Epithelial cell of proximal tubule (primary cell): ENCODE measurements around the gene ARL8B. TPM values are rescaled to one million over a fixed set of nuclear protein-coding genes. Genes with fewer than 3 reads are reported as not detected.
"Not testable (repeated sequence)": the region's sequence is repeated elsewhere in the genome, so short reads cannot be mapped to it uniquely, and the experiment has no call there.

Experiments
- DNase-seq: peaks from one replicate; pipeline ENCODE4 v3.0.0-alpha.2; 2011; ENCODE audit warnings: low read depth
- H3K4me3 ChIP-seq: 2 replicates; pipeline ENCODE4 v1.5.1; 2011; ENCODE audit warnings: low read depth, mild to moderate bottlenecking, low read length
- total RNA-seq: library from RNA; depleted of rRNA; stranded (reverse); fragments of >200 nt; gene quantifications from 2 replicates; pipeline ENCODE4 v1.2.3, GENCODE V29; 2015
- TF ChIP-seq, protein P1 (sequence below): conservative IDR thresholded peaks from 2 replicates; pipeline ENCODE4 v1.5.1; 2012; ENCODE audit warnings: low read depth, mild to moderate bottlenecking, low read length

ARL8B gene
- total RNA-seq, 1 donor from 2014 or later, result 31.1 TPM

DNA sequence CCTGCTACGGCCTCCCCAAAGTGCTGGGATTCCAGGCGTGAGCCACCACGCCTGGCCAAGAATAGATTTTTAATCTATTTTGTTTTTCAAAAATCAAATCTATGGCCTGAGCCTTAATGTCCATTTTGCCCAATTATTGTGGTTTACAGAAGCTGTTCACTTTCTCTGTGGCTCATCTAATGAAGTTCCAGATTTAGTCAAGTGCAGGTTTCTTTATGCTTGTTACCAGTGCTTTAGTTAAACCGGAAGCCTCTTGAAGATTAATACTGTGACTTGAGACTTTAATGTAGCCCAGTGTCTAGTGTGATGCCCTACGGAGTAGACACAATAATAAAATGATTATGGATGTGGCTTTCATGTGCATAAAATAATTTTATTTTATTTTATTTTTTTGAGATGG is 48.9 kb downstream of the ARL8B start:
- no peak overlapping the region for H3K4me3 ChIP-seq
- DNase-seq, result no peak
- TF ChIP-seq, protein P1, sequence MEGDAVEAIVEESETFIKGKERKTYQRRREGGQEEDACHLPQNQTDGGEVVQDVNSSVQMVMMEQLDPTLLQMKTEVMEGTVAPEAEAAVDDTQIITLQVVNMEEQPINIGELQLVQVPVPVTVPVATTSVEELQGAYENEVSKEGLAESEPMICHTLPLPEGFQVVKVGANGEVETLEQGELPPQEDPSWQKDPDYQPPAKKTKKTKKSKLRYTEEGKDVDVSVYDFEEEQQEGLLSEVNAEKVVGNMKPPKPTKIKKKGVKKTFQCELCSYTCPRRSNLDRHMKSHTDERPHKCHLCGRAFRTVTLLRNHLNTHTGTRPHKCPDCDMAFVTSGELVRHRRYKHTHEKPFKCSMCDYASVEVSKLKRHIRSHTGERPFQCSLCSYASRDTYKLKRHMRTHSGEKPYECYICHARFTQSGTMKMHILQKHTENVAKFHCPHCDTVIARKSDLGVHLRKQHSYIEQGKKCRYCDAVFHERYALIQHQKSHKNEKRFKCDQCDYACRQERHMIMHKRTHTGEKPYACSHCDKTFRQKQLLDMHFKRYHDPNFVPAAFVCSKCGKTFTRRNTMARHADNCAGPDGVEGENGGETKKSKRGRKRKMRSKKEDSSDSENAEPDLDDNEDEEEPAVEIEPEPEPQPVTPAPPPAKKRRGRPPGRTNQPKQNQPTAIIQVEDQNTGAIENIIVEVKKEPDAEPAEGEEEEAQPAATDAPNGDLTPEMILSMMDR, result no peak

DNA sequence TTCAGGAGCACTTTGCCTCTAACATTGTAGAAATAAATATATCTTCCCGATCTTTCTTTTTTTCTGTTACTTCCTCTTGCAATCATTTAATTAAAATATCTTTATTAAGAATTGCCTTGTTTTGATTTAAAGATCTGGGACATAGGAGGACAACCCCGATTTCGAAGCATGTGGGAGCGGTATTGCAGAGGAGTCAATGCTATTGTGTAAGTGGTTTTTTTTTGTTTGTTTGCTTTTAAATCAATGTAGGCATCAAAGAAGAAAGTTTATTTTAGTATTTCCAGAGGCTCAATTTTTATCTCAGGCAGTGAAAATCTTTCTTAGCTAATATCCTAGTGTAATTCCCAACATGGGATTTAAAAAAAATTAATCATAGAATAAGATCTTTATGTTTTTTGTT is 49.9 kb downstream of the ARL8B start:
- no peak for DNase-seq
- H3K4me3 ChIP-seq, result no peak overlapping the region
- TF ChIP-seq, protein P1, result no peak

DNA sequence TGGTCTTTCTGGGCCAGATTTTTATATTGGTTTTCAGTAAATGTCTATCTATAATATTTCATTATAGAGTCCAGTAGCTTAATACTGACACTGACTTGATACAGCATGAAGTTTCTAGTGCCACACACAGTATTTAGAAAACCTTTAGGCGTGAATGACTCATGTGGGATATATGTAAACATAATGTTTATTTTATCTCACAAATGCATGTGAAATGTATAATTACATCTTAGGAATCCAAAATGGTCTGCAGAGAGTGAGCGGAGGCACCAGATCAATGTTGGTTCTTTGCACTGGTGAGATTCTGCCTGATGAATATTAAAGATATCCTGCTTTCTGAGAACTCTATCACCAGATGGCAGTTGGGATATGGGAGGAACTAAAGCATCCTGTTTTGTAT is 56.9 kb downstream of the ARL8B start:
- DNase-seq, H3K4me3 ChIP-seq: not testable (repeated sequence)

DNA sequence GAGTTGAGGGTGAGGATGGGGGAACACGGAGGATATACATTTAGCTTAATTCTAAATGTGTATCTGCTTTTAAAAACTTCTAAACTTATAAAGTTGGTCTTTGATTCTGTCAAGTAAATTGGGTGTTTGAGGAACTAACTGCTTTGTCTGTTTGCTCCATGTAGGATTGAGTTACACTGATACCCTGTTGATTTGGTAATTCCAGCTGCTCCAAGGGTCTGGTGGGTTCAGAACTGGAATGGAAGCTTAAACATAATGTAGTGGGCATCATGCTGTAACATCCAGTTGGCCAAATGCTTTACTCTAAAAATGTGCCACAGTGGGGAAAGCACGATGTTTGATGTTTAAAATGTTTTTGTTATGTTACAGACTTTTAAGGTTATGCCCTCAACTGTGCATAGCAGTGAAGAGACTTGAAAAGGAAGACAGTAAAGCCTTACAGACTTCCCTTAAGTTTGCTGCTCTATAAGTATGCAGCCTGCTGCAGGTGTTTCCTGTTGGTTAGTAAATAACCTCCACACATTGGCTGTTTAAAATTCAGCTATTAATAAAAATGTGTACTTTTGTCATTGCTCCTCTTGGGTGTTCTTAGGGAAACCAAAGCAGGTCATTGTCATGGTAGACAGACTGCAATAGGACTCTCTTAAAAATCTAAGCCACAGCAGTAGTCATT is 59.5 kb downstream of the ARL8B start:
- TF ChIP-seq, protein P1, result no peak
- no peak overlapping the region for H3K4me3 ChIP-seq
- DNase-seq, result no peak

GRCh38 chr3:5183714-5184113 is 61.6 kb downstream of the ARL8B start:
- not testable (repeated sequence) for DNase-seq, H3K4me3 ChIP-seq

DNA sequence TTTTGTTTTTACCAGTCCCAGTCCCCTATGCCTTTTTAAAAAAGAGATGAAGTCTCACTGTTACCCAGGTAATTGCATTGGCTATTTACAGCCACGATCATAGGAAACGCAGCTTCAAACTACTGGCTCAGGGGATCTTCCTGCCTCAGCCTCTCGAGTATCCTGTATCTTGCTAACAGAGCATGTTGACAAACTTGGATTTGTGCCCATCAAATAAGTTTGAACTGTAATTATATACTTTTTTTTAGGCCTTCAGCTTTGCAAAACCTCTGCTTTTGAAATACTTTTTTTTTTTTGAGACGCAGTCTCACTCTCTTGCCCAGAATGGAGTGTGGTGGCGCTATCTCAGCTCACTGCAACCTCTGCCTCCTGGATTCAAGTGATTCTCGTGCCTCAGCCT is 62.4 kb downstream of the ARL8B start:
- no peak for DNase-seq
- TF ChIP-seq, protein P1, result no peak
- no peak overlapping the region for H3K4me3 ChIP-seq

- DNase-seq, result no peak
- TF ChIP-seq, protein P1, result no peak
- no peak overlapping the region for H3K4me3 ChIP-seq
Measured at GRCh38 chr3:5185093-5185673, 63.1 kb downstream of the ARL8B start.

- H3K4me3 ChIP-seq, result peak overlapping the region; percentile 59
- TF ChIP-seq, protein P1, result no peak
- no peak for DNase-seq
Measured at GRCh38 chr3:5186089-5186857, 64.2 kb downstream of the ARL8B start.
